Cardiac septum (tissue), 1 donor: Measurements from ENCODE around the gene VEZF1. TPM values are rescaled to one million over a fixed set of nuclear protein-coding genes. Genes with fewer than 3 reads are reported as not detected.

Experiments used
- DNase-seq: peaks from one replicate; pipeline ENCODE4 v3.0.0-alpha.2; 2020; ENCODE audit warnings: low spot score
- intact Hi-C: fragments of 100-400 bp; cut with DNase I; formaldehyde crosslinking; loops from one replicate; pipeline ENCODE4 v1.14.0; 2022
- total RNA-seq: library from RNA; stranded (reverse); fragmentation: NEBNext Ultra II Directional; extraction: Animal tissue kit (Norgen Biotek cat#: 25700); gene quantifications from one replicate; pipeline ENCODE4 v1.2.1, GENCODE V29; 2021
- donor health status: DM: no; HTN: no; CAD: no.

VEZF1 gene
- total RNA-seq, 1 donor from 2014 or later, result 55.3 TPM

- intact Hi-C loops, result loop anchor here (5.0 kb wide), 1 partner anchor 110 kb away; no protein-coding TSS in a partner anchor
- DNase-seq, result no peak
These were observed 14.3 kb upstream of the VEZF1 start for GRCh38 chr17:58002154-58002948.

GRCh38 chr17:58001461-58002124 is 13.5 kb upstream of the VEZF1 start:
- intact Hi-C loops, result loop anchor here (5.0 kb wide), 1 partner anchor 111 kb away; no protein-coding TSS in a partner anchor
- DNase-seq, result no peak

- no peak for DNase-seq
- intact Hi-C loops, result loop anchor here (5.0 to 10.0 kb wide), 2 partner anchors 113 to 335 kb away; no protein-coding TSS in a partner anchor
These were observed 11.5 kb upstream of the VEZF1 start for GRCh38 chr17:57999496-58000017.

DNA sequence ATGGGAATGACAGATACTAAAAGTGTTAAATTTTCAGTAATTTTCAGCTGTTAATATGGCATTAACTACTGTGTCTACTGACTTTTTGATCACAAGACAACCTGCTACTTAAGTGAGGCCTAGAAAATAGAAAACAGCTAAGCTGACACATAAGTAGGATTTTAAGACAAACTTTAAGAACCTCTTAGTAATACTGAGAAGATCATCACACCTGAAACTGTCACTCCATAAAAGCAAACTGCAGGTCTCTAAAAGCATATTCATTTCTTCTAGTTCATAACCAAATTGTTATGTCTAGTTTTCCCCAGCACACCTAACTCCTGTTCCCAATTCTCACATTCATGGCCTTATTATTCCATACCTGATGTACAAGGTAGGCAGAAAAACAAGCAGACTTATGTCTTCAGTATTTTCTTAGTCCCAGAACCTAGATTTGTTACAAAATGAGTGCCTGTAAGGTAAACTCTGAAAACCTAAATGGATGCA is 11.0 kb upstream of the VEZF1 start:
- intact Hi-C loops, result loop anchor here (10.0 kb wide), 1 partner anchor 334 kb away; no protein-coding TSS in a partner anchor
- DNase-seq, result no peak

- DNase-seq, result no peak
- intact Hi-C loops, result loop anchor here (10.0 kb wide), 1 partner anchor 332 kb away; no protein-coding TSS in a partner anchor
These were observed 9.2 kb upstream of the VEZF1 start for GRCh38 chr17:57997085-57997809.

- DNase-seq, result peak; percentile 78
- intact Hi-C loops, result loop anchor here (1.0 to 10.0 kb wide), 2 partner anchors 138 to 331 kb away; no protein-coding TSS in a partner anchor
These were observed 7.3 kb upstream of the VEZF1 start for GRCh38 chr17:57995076-57995956.

DNA sequence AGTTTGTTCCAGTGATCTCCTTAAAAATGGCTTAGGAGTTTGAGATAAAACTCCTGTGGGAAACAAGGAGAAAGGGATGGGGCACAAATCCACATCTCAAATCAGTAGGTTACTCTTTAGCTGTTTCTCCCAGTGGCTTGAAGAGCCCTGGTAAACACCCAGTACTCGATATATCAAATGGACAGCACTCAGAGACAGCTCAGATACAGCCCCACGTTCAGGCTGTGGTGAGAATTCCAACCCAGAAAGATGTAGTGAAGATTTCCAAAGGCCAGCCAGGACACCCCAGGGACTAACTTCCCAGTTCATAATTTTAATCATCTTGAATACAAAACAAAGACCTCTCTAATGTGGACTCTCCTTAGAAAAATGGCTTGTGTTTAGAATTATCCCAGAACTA is 6.4 kb upstream of the VEZF1 start:
- intact Hi-C loops, result loop anchor here (10.0 kb wide), 1 partner anchor 330 kb away; no protein-coding TSS in a partner anchor
- DNase-seq, result no peak

GRCh38 chr17:57993471-57994365 is 5.7 kb upstream of the VEZF1 start:
- no peak for DNase-seq
- intact Hi-C loops, result loop anchor here (10.0 kb wide), 1 partner anchor 329 kb away; no protein-coding TSS in a partner anchor

DNA sequence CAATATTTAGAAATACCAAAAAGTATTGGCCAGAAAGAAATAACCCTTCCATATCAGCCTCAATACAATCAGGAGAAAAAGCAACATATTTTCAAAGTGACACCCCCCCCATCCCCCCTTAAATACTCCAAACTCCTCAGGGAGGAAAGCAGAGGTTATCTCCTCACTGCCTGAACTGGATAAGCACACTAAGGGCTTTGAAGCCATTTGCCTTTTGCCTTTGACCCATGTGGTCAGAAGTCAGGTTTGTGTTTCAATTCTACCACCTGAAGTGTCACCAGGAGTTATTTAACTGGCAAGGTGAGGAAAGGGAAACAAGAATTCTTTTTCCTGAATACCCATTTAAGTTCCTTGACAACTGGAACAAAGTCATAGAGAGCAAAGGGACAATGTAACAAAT is 3.5 kb upstream of the VEZF1 start:
- no peak for DNase-seq
- intact Hi-C loops, result loop anchor here (10.0 kb wide), 1 partner anchor 327 kb away; no protein-coding TSS in a partner anchor

- intact Hi-C loops, result loop anchor here (10.0 kb wide), 1 partner anchor 325 kb away; no protein-coding TSS in a partner anchor
- DNase-seq, result no peak
These were observed 2.0 kb upstream of the VEZF1 start for GRCh38 chr17:57990037-57990436.

GRCh38 chr17:57988301-57989250 is 522 bp upstream of the VEZF1 start:
- intact Hi-C loops, result loop anchor here (1.0 to 2.0 kb wide), 3 partner anchors 34 to 138 kb away; partner anchors contain the start of genes CUEDC1 and MRPS23
- peak; percentile 85 for DNase-seq

DNA sequence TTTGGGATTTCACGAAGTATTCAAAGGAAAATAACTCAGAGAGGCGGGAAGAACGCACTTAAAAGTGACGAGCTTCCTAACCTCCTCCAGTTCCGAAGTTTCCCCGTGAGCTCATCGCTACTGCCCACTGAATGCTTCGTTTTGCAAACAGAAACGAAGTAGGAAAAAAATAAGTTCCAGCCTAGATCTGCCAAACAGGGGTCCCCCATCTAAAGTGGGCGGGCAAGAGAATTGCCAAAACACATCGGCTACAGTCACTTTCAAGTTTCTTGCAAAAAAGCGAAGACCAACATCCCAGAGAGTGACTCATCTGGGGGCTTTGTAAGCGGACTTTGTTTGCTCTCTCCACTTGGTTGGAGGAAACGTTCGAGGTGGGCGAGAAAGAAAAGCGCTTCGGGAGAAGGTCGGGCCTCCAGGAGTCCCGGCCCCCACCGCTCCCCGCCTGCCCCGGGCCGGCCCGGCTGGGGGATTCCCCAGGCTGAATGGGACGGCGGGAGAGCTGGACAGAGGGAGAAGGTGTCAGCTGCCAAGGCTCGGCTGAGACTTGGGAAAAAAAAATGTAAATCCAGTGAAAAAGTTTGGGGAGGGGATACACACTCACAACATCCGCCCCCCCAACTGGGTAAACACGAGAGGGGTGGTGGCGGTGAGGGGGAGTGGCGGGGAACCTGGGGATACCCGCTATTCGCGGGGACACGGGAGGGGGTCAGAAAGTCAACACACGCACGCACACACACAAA is 1.0 kb downstream of the VEZF1 start:
- DNase-seq, result no peak
- intact Hi-C loops, result no loop called here

GRCh38 chr17:57985675-57985974 is 2.4 kb downstream of the VEZF1 start:
- DNase-seq, result no peak
- intact Hi-C loops, result no loop called here

GRCh38 chr17:57984936-57985674 is 2.9 kb downstream of the VEZF1 start:
- DNase-seq, result no peak
- intact Hi-C loops, result no loop called here

DNA sequence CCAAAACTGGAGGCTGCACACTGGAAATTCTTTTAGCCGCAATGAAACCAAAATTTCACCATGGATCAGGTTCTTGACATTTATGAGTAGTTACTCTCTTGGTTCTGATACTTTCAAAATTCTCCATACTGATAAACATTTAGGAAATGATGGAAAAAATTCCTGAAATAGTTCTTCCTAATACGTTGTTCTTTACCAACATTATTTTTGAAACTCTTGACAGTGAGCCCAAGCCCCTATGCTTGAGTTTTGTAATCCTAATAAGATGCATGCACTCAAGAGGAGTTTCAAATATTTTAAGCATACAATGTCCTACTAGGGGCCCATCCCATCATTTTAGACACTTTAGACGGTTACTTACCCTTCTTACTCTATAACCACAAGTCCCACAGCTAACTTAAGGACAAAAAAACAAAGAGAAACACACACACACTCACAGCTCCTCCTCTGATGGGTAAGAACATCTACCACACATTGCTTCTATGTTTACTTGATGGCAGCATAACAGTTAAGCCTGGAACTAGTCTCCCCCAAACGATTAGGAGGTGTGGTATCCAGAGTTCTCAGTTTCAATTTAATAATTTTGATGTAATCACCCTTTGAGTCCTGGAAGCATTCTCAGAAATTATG is 3.7 kb downstream of the VEZF1 start:
- no peak for DNase-seq
- intact Hi-C loops, result no loop called here
